GM18499 (cell line): ENCODE results near the gene LRP8.

Experiments
- ATAC-seq: cut with Tn5 transposase; IDR thresholded peaks from one replicate; pipeline ENCODE4 v1.9.1; 2021; ENCODE audit warnings: moderate number of reproducible peaks; ENCODE audit not compliant: insufficient read depth, unreplicated experiment

The LRP8 gene

GRCh38 chr1:53309802-53310201 is 18.1 kb downstream of the LRP8 start:
- ATAC-seq: no peak

DNA sequence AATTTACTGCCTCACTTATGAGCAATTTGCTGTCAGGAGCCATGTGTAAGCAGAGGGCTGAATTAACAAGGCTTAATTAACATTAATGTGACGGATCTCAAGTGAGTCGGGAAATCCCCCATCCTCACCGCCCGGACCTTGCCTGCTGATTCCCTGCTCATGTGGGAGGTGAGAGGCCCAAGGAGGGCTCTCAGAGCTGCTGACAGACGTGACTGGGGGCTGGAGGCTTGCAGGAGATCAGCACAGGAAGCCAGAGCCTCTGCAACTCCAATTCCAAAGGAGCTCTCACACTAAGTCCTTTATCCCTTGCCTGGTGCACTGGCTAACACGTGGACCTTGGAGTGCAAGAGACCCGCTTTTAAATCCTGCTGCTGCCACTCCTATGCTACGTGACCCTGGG is 19.4 kb downstream of the LRP8 start:
- ATAC-seq: no peak

DNA sequence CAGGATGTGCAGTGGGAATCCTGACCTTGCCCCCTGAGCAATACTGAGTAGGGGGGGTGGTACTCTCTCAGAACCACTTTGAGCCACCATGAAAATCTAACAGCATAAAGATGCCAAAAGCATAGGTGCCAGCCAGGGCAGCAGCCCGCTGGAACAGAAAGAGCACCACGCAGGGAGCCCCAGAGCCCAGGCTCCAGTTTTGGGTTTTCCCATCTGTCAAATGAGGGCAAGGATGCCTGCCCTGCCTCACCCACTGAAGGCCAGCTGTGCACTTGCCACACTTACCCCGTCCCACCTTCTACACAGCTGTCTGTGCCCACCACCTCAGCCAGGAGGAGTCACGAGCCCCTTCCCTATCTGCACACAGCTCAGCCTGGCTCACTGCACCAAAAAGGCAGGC is 20.8 kb downstream of the LRP8 start:
- no peak for ATAC-seq

- no peak for ATAC-seq
Measured at GRCh38 chr1:53306168-53306567, 21.7 kb downstream of the LRP8 start.

- no peak for ATAC-seq
Measured at GRCh38 chr1:53305650-53306049, 22.2 kb downstream of the LRP8 start.

DNA sequence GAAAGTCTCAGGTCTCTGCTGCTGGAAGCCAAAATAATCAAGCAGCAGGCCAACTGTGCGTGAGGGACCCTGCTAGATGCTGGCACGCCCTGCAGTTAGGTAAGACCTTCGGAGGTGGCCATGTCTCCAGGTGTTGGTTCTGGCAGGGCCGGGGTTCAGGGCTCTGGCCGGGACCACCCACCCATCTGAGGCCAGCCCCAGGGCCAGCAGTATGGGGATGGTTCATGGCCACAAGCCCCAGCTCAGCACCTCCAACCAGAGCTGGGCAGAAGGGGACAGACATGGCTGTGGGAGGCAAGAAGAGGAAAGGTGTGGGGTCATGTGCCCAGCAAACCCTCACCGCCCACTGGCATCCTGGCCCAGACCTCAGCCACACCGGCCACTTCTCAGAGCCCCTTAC is 23.3 kb downstream of the LRP8 start:
- ATAC-seq: no peak

- ATAC-seq: no peak
Measured at GRCh38 chr1:53303726-53304515, 23.9 kb downstream of the LRP8 start.

- no peak for ATAC-seq
Measured at GRCh38 chr1:53303243-53303642, 24.6 kb downstream of the LRP8 start.

DNA sequence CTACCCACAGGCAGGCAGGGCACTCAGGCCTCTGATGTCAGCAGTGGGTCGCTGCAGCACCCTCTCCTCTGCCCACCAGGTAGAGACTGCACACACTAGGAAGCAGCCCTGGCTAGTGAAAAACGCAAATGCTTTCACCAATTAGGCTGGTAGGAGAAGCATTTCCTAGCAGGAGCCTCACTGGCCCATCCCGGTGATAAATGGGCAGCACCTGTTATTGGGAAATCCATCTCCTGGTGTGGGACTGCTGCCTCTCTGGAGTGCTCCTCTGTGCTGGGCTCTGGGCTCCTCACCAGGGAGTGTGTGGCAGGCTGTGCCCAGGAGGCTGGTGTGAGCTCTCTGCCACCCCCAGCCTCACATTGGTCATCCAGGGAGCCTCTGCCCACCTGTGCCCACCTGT is 28.6 kb downstream of the LRP8 start:
- no peak for ATAC-seq

DNA sequence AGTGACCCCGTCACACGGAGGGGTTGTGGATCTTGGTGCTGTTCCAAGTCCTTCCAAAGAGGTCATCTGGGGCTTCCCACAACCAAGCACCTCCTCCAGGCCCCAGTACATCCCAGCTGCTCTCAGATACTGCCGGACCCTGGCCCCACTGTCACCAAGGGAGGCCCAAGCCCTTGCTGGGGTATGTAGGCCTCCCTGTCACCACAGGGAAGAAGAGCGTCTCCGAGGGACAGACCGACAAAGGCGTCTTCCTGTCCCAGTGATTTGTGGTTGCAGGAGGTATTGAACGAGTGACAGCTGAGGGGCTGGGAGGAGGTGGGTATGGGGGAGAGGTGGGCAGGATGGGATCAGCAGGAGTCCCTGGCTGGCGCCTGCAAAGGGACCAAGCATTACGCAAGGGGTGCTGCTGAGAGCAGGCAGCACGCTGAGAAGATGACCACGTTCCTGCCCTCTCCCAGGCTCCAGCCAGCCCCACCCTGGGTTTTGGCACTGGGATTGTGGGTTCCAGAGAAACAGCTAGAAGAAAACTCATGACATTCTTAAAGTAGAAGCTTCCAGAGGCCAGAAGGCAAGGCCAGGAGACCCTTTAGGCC is 29.7 kb downstream of the LRP8 start:
- ATAC-seq: no peak

DNA sequence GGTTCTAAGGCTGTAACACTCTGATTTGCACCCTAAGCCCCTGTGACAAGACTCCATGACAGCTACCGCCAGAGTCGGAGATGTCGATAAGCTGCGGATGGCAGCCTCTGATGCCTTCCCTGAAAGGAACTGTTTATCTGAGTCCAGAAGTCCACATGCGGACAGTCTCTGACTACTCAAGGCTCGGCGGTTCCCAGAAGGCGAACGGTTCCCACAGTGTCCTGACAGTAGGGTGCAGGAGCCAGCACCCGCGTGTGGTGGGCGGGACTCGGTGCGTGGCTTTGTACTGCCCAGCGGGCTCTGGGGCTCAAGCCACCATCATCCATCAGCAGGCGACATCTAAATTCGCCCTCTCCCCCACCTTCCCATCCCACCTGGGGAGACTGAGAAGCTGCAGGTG is 30.7 kb downstream of the LRP8 start:
- no peak for ATAC-seq

DNA sequence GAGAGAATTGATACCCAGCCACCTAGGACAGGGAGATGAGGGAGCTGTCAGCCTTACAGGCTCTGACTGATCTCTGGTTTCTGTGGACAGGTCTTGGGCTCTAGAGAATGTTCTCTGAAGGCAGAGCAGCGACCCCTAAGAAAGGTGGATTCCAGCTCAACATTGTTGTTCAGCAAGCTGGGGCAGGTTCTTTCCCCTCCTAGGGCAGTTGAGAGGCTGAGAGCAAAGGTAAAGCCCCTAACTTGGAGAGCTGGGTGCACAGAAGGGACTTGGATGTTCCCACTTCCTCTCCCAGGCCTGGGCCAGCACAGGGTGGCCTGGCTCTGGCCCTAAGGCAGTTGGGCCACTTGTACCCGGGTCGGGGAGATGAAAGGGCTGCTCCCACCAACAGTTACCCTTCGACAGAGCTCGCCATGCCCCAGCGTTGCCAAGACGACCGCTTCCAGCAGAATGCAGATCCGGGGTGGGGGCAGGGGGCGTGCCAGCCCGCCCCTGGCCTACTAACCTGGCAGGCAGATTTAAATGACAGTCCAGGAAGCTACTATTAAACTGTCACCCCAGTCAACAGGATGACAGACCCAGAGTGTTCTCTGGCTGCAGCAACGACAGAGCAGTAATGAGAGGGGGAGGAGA is 31.6 kb downstream of the LRP8 start:
- ATAC-seq: no peak

DNA sequence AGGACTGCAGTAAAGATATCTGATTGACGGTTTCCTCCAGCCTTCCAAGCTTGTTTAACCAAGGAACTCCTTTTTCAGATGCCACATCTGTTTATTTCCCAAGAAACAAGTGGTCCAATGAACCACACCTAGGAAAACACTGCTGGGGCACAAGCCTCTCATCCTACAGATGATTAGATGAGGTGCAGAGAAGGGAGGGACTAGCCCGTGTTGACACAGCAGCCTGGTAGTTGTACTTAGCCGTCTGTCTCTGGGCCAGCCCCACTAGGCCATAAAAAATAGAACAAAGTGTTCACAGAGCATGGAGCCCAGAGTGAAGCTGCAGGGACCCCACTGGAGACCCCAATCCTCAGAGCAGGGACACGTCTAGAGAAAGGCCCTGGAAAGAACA is 32.1 kb downstream of the LRP8 start:
- ATAC-seq: no peak

GRCh38 chr1:53295295-53295694 is 32.6 kb downstream of the LRP8 start:
- no peak for ATAC-seq

DNA sequence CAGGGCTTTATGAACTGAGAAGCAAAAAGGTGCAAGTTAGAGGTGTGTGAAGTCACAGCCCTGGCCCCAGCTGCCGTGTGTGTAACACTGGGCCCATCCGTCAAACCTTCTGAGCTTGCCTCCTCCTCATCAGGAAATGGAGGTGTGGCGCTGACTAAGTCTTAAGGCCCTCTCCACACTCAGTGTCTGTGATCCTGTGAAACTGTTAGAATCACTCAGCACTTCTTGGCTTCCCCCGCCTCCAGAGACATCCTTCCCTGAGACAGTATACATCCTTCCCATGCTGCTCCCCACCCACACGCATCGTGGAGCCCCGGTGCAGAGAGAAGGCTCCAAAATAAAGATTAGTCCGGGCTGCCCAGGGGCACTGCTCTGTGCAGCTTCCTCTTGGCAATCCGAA is 33.3 kb downstream of the LRP8 start:
- no peak for ATAC-seq

DNA sequence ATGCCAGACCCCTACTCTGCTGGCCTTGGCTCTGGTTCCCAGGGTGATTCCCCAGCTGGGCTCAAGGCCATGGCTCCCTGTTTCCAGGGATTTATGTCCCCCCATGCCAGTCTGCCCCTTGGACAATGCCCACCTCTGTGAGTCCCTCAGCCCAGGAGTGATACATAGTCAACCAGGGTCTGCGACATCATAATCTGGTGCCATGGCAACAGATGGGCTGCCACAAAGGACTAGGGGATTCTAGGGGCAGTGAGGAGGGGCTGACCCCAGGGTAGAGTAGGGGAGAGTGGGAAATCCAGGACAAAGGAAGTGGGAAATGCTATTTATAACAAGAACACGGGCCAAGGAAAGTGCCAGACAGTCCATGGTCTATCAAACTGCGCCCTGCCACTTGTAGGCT is 33.8 kb downstream of the LRP8 start:
- no peak for ATAC-seq

GRCh38 chr1:53293123-53293522 is 34.7 kb downstream of the LRP8 start:
- no peak for ATAC-seq

GRCh38 chr1:53292690-53293089 is 35.2 kb downstream of the LRP8 start:
- no peak for ATAC-seq

DNA sequence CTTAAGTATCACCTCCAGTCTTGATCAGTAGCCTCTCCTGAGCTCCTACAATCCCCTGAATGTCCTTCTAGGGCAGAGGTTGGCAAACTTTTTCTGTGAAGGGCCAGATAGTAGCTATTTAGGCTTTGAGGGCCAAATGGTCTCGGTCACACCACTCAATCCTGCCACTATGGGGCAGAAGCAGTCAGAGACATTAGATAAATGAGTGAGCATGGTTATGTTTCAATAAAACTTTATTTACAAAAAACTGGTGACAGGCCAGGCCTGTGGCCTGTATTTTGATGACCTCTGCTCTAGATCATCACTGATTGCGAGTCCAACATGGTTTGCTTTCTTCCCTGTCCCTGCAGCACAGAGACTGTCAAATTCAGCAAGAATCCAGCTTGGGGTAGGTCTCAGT is 36.3 kb downstream of the LRP8 start:
- ATAC-seq: no peak

DNA sequence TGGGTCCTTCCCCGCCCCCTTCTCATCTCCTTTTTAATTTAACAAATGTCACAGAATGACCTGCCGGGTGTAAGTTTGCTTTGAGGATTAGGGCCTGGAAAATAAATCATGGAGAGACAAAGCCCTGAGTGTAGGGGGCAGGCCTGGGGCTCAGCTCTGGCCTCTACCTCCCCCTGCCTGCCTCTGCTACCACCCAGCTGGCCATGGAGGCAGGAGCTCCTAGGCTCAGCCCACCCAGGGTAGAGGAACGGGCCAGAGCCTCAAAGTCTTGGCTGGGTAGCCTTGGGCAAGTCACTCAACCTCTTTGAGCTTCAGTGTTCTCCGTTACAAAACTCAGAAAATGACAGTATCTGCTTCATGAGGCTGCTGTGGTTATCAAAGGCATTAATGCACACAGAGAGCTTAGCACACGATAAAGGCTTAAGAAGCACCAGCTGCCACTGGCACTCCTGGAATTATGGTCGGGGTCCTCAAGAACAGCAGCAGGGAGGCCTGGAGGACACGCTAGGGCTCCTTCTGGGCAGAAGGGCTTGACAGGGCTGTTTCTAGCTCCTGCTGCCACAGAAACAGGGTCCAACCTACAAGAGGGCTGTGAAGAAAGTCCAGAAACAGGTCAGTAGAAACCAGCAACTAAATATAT is 39.0 kb downstream of the LRP8 start:
- no peak for ATAC-seq
